ENCODE results near the gene MEIS3. TPM values are rescaled to one million over a fixed set of nuclear protein-coding genes. Genes with fewer than 3 reads are reported as not detected.

The MEIS3 gene
- total RNA-seq, 1 experiment from 2014 or later = 1.9 TPM

- ChIA-PET POLR2A (ENCODE audit: unreplicated experiment) (no interaction called here), CTCF (no interaction called here)
- no peak for DNase-seq
- H3K36me3 ChIP-seq (ENCODE audit: low read depth) = no peaks in the 10 kb centered on the region
- H3K27ac ChIP-seq = no peak overlapping the region
- H3K27me3 ChIP-seq (ENCODE audit: insufficient read depth, low read depth) = peaks cover 66% of the 10 kb centered on the region
- H3F3A ChIP-seq (ENCODE audit: insufficient read depth, low read depth) = peaks cover 5% of the 10 kb centered on the region
- H3K9me2 ChIP-seq (ENCODE audit: insufficient read depth) = no peaks in the 10 kb centered on the region
- H3K9me3 ChIP-seq (ENCODE audit: insufficient read depth, low read depth) = no peaks in the 10 kb centered on the region
- no peak for TF ChIP-seq EZH2 (IDR thresholded peaks at IDR 0.05; ENCODE audit: low read depth)
- no peak for TF ChIP-seq CTCF (conservative IDR thresholded peaks at IDR 0.05)
- no peak overlapping the region for H3K4me3 ChIP-seq
- no peak overlapping the region for H3K4me2 ChIP-seq
- BruUV-seq (replicated peaks) = no TSS peak
- intact Hi-C loops (cut with micrococcal nuclease; ENCODE audit: unreplicated experiment) = no loop called here
- no peaks in the 10 kb centered on the region for H3K79me2 ChIP-seq (ENCODE audit: low read depth)
- no peak overlapping the region for H2AFZ ChIP-seq
- H3K4me1 ChIP-seq (replicated peaks; ENCODE audit: insufficient read depth) = no peaks in the 10 kb centered on the region
- no peaks in the 10 kb centered on the region for H4K20me1 ChIP-seq (ENCODE audit: insufficient read depth)
Observed at GRCh38 chr19:47443331-47443730, 24.0 kb upstream of the MEIS3 start.

DNA sequence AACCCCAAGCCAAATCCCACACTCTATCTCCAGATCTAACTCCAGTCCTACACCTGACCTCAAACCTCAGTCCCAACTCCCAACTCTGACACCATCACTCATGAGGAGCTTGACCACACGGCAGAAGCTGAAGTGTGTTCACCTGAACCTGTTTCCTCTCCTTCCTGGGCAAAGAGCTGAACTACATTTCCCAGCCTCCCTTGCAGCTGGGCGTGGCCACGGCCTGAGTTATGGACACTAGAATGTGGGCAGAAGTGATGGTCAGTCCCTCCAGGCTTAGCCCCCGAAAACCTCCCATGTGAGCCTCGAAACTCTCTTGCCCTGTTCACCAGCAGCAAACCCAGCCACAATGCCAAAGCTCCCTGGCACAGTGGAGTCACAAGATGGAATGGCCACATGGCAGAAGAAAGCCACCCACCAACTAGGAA is 19.5 kb upstream of the MEIS3 start:
- no peaks in the 10 kb centered on the region for H3K79me2 ChIP-seq (ENCODE audit: low read depth)
- no peaks in the 10 kb centered on the region for H3K4me1 ChIP-seq (replicated peaks; ENCODE audit: insufficient read depth)
- no peak overlapping the region for H2AFZ ChIP-seq
- H3K4me2 ChIP-seq = no peak overlapping the region
- ChIA-PET CTCF (interaction anchor here (0.5 to 0.6 kb wide), 2 partner anchors 226 to 269 kb away, joined by 3 to 5 read pairs; no protein-coding TSS in a partner anchor), POLR2A (ENCODE audit: unreplicated experiment) (interaction anchor here (0.6 kb wide), 2 partner anchors 11 to 13 kb away, joined by 4 read pairs; no protein-coding TSS in a partner anchor)
- no peak overlapping the region for H3K27ac ChIP-seq
- H3K4me3 ChIP-seq = no peak overlapping the region
- no peaks in the 10 kb centered on the region for H4K20me1 ChIP-seq (ENCODE audit: insufficient read depth)
- H3K27me3 ChIP-seq (ENCODE audit: insufficient read depth, low read depth) = peaks cover 47% of the 10 kb centered on the region
- TF ChIP-seq CTCF (conservative IDR thresholded peaks at IDR 0.05) = no peak
- TF ChIP-seq EZH2 (IDR thresholded peaks at IDR 0.05; ENCODE audit: low read depth) = no peak
- DNase-seq = peak; percentile 27 to 60
- peaks cover 9% of the 10 kb centered on the region for H3F3A ChIP-seq (ENCODE audit: insufficient read depth, low read depth)
- H3K36me3 ChIP-seq (ENCODE audit: low read depth) = no peaks in the 10 kb centered on the region
- H3K9me2 ChIP-seq (ENCODE audit: insufficient read depth) = no peaks in the 10 kb centered on the region
- H3K9me3 ChIP-seq (ENCODE audit: insufficient read depth, low read depth) = no peaks in the 10 kb centered on the region
- intact Hi-C loops (cut with micrococcal nuclease; ENCODE audit: unreplicated experiment) = no loop called here
- no TSS peak for BruUV-seq (replicated peaks)

DNA sequence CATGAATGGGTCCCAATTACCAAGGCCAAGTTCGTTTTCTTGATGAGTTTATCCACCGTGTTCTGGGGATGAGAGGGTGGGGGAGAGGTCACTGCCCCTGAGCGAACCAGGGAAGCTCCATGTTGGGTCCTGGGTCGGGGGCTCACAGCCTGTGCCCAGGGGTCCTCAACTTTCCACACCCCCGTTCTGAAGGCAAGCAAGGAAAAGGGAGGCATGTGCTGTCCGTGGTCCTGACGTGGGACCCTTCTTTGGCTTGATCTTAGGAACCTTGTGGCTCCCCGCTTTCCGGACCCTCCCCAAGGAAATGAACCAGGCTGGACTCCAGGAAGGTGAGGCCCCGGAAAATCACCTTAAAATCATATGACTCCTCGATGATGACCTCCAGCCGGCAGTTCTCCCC is 18.2 kb upstream of the MEIS3 start:
- Histone ChIP-seq H4K20me1 (ENCODE audit: insufficient read depth) (no peaks in the 10 kb centered on the region), H3K9me3 (ENCODE audit: insufficient read depth, low read depth) (no peaks in the 10 kb centered on the region), H3K4me3 (no peak overlapping the region), H3K79me2 (ENCODE audit: low read depth) (no peaks in the 10 kb centered on the region), H3K36me3 (ENCODE audit: low read depth) (no peaks in the 10 kb centered on the region), H2AFZ (no peak overlapping the region), H3F3A (ENCODE audit: insufficient read depth, low read depth) (peaks cover 15% of the 10 kb centered on the region), H3K9me2 (ENCODE audit: insufficient read depth) (no peaks in the 10 kb centered on the region), H3K4me1 (replicated peaks; ENCODE audit: insufficient read depth) (no peaks in the 10 kb centered on the region), H3K4me2 (no peak overlapping the region), H3K27ac (no peak overlapping the region), H3K27me3 (ENCODE audit: insufficient read depth, low read depth) (peaks cover 34% of the 10 kb centered on the region)
- intact Hi-C loops (cut with micrococcal nuclease; ENCODE audit: unreplicated experiment) = loop anchor here (2.0 kb wide), 1 partner anchor 171 kb away; the partner anchor contains the start of gene BICRA
- ChIA-PET POLR2A (ENCODE audit: unreplicated experiment) (no interaction called here), CTCF (interaction anchor here (0.6 to 0.7 kb wide), 3 partner anchors 93 to 163 kb away, joined by 3 read pairs; no protein-coding TSS in a partner anchor)
- BruUV-seq (replicated peaks) = no TSS peak
- no peak for TF ChIP-seq EZH2 (IDR thresholded peaks at IDR 0.05; ENCODE audit: low read depth)
- no peak for TF ChIP-seq CTCF (conservative IDR thresholded peaks at IDR 0.05)
- no peak for DNase-seq

Measured in PC-9 (cell line).